ENCODE data around the gene WBP11.

DNA sequence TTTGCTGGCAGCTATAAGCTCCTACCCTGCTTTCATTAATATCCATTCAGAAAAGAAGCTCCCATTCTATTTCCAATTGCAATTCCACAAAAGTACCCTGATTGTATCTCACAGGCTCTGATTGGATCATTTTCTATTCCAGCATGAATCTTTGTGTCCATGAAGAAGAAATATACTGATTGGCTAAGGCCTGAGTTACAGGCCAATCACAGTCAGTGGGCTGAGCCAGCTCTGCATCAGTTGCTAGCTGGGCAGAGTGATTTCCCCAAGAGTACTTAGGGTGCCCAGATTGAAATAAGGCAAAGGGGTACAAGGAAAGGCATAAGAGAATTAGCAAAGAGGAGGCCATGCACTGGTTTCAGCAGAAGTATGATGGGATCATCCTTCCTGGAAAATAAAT is 25.6 kb upstream of the WBP11 start:
- TF ChIP-seq, protein P1, sequence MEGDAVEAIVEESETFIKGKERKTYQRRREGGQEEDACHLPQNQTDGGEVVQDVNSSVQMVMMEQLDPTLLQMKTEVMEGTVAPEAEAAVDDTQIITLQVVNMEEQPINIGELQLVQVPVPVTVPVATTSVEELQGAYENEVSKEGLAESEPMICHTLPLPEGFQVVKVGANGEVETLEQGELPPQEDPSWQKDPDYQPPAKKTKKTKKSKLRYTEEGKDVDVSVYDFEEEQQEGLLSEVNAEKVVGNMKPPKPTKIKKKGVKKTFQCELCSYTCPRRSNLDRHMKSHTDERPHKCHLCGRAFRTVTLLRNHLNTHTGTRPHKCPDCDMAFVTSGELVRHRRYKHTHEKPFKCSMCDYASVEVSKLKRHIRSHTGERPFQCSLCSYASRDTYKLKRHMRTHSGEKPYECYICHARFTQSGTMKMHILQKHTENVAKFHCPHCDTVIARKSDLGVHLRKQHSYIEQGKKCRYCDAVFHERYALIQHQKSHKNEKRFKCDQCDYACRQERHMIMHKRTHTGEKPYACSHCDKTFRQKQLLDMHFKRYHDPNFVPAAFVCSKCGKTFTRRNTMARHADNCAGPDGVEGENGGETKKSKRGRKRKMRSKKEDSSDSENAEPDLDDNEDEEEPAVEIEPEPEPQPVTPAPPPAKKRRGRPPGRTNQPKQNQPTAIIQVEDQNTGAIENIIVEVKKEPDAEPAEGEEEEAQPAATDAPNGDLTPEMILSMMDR (IDR thresholded peaks at IDR 0.05): no peak
- no peak for TF ChIP-seq EZH2 (IDR thresholded peaks at IDR 0.05)

All from neural progenitor cell (in vitro differentiated cells).